Right kidney (tissue), 1 donor: ENCODE measurements around the gene TGFB2.

ENCODE experiments used
- DNase-seq: peaks from one replicate; pipeline ENCODE4 v3.0.0-alpha.2; 2016

Gene TGFB2

DNA sequence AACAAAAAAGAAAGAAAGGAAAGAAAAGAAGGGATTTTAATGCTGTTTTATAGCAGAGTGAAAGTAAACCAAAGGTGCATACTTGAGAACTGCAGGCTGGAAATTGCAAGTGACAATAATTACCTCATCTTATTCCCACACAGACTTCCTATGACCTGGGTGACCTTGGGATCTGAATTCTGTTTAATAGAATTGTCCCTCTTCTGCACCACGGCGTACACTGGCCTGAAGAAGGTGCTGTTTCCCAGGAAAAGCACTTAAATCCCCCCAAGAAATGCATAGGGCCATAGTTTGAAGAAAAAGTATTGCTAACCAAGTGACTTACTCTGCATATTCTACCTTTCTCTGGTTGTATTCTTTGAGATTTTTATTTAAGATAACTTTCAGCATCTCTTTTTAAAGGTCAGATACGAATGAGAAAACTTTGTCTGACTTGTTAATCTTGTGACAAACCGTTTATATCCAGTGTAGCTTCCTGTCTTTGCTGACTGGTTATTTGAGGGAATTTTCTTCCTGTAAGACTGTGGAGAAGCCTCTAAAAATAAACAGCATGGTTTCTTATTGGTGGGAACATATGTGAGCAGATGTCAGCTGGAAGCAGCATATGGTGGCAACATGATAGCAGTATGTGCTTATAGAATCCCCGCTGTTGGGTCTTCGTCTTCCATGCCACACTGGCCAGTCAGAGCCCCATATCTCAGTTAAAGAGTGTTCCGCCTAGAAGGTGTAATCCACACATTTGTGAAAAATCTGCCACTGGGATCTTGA, 16.3 kb downstream of the TGFB2 start:
- no peak for DNase-seq

DNA sequence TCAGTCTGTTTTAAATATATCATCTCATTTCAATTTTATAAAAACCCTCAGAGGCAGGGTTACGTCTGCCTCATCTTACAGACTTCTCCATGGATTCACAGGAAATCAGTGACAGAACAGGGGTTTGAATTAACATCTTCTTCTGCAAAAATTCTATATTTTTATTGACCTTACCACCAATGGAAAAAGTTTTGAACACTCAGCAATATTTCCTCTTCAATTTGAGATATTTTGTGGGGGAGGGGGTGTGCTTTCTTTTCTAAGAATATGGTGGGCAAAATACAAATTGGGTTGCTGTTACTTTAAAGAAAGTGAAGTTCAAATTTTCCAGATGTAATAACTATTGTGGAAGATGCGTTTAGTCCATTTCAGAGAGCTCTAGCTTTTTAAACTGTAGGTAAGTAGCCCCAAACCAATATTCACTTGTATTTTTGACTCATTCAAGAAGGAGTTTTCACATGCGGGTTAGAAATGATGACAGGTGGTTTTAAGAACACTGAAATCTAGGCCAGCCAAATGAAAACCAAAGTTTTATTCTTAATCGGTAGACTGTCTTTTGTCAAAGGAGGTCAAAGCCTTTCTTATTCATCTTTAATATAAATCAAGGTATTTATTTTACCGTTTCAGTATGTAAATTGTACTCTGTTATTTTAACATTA, 17.4 kb downstream of the TGFB2 start:
- DNase-seq = no peak

DNA sequence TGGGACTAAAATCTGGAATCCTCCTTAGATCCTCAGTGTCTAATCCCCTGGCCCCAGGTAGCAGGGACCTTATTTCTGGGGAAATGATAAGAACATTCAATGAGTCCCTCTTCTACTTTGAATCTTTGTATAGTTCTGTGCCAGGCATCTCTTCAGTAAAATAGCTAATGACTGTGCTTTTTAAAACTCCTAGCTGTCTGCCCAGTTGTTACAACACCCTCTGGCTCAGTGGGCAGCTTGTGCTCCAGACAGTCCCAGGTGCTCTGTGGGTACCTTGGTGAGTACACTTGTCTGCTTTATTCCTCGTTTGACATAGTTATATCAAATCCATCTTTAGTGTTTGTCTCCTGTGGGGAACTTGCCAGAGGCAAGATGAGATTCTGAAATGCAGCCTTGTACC, 18.0 kb downstream of the TGFB2 start:
- no peak for DNase-seq

DNA sequence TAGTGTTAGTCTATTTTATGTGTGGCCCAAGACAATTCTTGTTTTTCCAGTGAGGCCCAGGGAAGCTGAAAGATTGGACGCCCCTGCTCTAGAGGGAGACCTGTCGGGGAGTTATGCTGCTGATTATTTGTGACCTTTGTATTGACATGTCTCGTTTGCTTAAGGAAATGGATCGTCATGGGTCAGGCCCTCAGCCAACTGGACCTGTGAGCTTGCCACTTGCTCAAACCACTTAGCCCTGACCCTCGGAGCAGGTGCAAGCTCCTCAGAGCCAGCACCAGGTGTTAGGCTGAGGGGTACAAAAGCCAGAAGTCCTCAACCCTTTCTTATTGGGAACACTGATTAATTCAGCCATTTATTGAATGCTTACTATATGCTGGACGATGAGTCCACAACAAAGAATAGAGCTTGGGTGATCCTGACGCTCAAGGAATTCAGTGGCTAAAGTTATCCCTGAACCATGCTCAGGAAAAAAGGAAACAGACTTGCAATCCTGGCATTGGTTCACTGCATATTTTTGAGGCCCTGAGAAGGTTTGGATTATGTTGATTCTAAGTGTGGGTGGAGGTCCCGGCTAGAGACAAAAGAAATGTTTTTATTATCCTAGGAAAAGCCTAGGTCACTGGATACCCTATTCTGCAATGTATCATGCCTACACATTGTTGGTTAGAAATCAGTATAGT, 19.0 kb downstream of the TGFB2 start:
- no peak for DNase-seq

DNA sequence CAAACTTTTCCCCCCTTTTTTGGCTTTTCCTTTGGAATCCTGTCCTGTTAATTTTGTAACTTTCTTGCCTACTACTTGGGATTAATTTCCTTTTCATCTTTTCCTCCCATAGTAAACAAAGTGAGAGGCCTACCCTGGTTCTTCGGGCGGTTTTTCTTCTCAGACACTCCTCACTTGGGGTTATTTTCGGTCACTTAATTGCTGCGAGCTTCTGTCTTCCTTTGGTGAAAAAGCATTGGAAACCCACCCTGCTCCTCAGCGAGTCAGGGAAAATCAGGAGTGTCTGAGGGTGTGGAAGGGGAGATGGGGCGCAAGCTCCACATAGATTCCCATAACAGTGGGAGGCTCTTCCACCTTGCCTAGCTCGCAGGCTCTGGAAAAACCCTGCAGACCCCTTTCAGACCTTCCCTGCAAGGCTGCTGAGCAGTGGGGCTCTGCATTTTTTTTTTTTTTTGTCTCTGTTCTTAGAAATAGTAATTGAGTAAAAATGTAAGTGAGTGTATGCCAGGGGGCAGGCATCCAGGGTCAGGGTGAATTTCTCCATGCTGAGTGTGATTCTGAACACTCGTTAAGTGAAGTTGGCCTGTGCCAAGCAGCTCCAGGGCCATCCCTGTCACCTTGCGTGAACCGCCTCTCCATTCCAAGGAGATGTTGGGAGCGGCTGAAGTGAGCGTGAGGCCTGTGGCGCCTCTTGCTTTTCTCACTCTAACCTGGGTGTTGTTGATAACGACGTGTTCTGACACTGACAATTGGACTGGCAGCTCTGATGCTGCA, 20.3 kb downstream of the TGFB2 start:
- DNase-seq = no peak

DNA sequence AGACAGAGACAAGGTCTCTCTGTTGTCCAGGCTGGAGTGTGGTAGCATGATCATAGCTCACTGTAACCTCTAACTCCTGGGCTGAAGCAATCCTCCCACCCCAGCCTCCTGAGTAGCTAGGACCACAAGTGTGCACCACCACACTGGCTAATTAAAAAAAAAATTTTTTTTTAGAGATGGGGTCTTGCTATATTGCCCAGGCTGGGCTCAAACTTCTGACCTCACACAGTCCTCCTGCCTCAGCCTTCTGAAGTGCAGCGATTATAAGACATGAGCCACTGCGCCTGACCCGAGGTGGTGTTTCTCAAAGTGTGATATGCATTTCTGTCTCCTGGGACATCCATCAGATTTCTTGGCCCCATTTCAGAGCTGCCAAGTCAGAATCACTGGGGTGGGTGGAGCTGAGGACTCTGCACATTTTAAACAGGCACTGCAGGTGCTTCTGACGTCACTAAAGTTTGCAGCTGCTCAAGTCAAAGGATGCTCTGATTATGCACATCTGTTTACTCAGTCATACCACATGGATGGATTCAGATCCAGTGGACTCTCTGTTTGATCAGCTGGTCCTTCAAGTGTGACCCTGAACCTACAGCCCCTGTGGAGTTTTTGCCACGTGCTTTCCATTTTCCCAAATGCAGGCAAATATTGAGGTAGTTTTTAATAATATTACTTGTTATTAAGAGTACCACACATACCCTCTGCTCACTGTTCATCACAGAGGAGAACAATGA, 21.4 kb downstream of the TGFB2 start:
- no peak for DNase-seq

DNA sequence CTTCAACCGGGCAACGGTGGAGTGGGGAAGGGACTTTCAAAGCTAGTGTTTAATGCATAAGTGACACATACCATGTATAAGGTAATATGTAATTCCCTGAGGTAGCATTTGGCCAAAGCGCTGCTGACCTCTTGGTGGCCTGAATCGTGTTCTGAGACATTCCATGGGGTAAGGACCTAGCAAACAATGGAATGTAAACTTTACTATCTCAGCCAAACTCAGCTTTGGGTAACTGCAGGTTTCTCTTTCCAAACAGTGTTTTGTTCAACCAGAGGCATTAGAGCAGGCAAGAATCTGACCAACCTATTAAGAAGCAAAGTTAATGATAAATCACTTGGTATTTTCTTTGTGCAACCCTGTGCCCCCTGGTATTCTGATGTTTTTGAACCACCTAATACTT, 22.0 kb downstream of the TGFB2 start:
- peak; percentile 28 for DNase-seq

DNA sequence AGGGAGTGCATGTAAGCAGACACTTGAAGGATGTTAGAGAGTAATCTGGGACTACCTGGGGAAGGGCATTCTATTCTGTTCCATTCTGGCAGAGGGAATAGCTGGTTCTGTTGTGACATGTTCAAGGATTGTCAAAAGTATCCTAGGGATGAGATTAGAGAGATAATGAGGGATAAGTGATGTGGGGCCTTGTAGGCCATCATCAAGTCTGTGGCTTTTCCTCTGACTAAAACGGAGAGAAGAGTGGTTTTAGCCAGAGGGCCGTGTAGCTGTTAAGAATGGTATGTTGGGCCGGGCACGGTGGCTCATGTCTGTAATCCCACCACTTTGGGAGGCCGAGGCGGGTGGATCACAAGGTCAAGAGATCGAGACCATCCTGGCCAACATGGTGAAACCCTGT, 23.6 kb downstream of the TGFB2 start:
- DNase-seq = no peak

DNA sequence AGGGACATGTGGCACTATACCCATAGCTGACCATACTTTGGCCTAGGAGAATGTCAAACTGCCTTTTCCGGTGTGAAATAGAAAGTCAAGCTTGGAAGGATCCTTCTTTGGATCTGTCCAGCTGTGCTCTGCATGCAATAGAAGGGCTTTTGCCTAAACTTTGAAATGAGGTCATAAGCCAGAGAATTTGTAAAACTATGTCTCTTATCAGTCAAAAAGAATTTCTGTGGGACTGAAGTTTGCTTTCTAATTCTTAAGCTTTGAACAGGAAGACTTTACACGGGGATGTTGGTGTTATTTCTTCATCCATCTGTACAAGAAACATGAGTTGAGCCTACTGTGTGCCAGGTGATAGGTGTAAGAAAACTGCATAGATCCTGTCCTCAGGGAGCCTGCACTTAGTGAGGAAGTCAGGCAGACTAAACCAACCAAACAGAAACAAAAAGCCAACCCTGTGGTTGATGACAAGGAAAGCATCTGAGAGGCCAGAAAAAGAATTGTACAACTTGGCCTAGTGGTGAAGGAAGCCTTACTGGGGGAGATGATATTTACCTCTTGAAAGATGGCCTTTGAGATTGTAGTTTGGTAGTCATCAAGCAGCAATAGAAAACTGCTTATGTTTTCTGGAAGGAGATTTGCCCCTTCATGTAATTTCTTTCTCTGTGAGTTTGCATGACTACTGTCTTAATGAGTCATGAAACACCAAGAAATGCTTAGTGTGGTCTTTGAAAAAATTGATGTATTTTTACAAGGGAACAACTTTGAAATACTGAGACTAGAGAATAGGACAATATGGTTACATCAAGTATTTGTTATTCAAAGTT, 24.8 kb downstream of the TGFB2 start:
- DNase-seq = no peak

DNA sequence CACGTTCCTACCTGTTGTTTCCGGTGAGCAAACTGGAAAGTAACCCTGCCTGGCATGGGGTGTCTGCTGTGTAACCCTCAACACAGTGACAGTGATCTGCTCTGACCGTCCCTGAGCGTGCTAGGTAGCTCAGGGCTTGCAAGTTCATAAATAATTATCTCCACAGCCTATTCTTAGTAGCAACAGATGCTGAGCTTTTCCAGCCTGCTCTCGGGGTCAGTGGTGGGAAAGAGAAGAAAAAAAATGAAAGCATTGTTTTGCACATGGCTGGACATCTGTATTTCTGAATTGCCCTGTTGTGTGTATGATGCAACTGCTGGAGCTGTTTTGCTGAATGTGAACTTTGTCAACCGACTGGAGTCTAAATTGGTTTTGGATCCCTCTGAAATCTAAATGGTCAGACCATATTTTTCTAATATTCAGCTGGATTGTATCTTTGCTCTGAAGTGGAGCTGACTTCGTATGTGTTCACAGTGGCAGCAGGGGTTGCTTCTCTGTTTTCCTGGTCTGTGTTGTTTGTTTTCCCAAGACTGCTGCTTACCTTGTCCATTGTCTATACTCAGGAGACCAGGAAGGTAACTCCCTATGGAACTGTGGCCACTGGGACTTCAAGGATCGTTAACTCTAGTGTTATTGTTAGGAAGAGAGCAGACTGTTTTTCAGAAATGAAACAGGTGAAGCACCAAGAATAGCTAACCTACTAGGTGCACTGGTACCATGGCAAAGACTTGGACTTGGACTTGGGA, 27.0 kb downstream of the TGFB2 start:
- peak; percentile 35 for DNase-seq

DNA sequence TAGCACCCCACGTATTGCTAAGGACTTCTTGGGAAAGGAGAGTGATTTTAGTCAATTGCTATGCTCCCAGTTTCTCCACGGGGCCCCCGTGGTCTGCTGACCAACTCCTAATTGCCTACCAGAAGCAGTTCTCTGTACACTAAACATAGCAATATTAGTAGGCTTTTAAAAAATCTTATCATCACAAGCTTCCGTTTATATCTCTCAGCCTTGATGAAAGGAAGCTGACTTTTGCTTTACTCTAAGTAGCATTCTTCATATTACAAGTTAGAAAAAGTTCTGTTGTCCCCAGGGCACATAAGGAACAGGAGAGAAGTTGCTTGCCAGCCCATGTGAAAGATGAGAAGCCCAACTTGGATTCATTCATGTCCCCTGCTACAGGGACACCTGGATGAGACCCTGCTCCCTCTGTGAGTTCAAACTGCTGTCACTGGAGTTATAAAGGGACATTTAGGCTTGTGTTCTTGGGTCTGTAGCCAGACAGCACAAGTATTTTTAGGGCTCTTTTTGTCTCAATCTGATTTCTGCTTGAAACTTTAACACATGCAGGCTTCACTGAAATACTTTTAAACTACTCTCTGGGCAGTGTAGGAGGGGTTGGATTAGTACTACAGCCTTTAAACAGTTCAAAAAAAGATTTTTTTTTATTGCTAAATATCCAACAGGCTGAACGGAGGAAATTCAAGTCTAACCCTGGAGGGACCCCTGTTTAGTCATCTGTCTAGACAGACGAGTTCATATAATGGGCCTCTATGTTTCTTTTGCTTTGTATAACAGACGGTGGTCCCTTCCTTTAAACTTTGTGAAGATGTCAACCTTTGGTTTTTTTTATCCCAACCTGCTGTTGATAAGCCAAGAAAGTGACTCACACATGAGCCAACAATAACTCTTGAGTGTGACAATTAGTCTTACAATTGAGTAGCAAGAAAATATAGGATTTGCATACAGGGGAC, 29.5 kb downstream of the TGFB2 start:
- peak; percentile 23 for DNase-seq

DNA sequence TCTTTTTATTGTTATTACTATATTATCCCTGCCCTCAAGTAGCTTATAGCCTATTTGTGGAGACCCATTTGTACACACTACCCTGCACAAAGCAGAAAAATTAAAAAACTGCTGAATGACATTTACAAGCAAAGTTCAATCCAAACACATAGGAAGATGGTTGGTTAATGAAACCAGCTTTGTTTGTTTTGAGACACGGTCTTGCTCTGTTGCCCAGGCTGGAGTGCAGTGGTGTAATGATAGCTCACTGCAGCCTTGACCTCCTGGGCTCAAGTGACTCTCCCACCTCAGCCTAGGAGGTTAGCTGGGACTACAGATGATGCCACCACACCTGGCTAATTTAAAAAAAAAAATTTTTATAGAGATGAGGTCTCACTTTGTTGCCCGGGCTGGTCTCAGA, 31.6 kb downstream of the TGFB2 start:
- DNase-seq = no peak

DNA sequence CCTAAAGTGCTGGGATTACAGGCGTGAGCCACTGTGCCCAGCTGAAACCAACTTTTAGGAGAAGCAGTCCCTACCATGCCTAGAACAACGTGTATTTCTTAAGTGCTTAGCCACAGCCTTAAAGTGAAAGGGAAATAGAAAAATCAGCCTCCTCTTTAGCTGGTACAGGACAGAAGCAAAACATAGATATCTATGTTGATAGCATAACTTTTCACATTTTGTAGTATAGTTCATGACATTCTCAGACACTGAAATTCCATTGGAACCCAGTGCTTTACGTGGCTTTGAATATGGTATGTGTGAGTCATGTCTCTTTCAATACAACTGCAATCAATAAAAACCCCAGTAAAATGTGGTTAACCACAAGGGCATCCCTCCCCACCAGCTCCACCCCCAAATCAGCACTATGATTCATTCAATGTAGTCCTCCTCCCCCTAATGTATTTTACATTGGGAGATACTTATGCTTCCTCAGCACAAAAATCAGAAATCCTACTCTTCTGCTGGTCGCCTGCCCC, 32.1 kb downstream of the TGFB2 start:
- DNase-seq = no peak

DNA sequence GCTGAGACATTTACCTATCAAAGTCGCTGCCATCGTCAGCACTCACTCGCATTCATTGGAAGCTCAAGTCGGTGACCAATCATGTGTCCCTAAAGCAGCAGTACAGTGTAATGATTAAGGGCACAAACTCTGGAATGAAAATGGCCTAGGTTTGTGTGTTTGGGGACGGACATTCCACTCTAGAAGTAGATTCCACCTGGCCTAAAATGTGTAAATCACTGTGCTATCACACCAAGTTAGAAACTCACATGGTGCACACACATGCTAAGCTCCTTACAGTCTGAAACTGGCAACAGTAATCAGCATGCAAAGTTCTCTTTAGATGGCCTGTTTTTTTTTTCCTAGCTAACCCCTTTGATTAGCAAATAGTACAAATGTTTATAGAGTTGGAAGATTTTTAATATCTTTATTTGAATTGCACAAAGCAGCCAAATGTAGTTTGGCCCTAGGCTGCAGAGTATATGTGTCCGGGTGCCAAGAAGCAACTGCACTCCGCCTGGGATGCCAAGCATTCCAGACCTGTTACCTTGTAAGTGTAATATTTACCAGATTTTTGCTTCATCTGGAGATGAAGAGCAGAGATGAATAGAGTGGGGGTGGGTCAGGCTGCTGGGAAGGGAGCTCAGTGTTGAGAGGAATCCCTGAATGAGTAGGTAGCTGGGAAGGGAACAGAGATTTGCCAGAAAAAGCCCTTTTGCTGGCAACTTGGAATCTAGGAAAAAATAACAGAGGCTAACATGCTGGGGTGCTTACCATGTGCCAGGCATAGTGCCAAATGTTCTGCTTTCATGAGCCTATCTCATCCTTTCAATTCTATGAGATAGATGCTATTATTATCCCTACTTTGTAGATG, 35.2 kb downstream of the TGFB2 start:
- no peak for DNase-seq

DNA sequence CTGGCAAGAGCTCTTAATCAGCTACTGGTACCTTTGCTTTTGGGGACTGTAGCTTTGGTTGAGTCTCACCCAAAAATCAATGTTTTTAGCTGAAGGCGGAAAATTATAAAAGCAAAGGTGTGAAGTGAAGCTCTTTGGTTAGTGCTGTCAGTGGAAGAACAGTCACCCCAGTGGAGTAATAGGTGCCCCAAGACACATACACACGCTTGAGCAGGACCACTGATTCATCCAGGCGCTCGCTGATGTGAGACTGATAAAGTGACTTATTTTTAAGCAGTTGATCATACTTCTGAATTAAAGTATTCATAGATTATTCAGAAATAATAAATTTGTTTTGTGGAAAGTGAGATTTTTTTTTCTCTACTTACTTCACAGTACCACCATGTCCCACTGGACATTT, 37.1 kb downstream of the TGFB2 start:
- no peak for DNase-seq

DNA sequence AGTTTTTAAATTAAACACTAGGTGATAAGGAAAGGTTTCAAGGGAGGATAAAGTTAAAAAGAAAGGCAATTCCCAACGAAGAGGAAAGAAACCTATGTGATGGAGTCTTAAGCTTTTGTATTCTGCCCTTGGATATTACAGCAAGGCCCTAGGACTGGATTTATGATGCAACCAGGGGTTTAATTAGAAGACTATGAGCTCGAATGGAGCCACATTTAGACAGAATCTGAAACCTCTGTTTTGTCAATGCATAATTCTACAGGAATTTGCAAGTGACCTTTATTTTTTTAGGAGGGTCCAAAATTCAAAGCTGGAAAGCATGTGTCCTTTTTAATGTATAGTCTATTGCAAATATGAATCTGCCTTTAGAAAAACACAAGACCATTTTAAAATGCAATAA, 37.9 kb downstream of the TGFB2 start:
- no peak for DNase-seq

DNA sequence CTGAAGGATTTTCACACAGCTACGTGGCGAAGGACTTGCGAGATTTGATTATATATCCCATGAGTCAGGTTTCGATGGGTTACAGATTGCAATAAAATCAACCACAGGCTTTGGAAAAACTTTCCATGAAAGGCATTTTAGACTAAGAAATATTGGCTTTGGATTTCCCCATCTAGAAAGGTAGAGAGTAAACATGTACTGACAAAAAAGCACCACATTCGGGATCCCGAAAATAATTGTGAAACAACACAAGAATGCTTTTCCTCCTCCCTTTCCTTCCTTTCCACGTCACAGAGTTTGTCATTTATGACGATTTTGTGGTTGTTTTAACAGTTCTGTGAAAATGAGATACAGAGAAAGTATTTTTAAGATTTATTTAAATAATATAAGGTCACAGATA, 38.5 kb downstream of the TGFB2 start:
- DNase-seq = no peak

DNA sequence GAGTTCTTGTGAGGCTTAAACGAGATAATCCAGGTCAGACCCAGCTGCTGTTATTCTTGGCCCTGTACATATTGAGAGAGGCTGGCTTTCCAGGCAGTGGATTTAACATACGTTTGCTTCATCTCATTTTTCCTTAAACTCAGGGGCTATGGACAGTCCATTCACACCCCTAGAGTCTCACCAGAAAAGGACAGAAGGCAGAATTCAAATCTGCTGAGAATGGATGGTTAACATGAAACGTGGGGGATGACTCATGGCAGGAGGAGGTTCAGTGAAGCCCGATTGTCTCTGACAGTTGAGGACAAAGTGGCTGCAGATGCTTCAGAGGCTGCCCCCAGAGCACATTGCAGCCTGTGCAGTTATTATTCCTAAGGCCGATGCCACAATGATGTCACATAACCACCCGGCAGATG, 39.5 kb downstream of the TGFB2 start:
- DNase-seq = no peak
